Effector memory CD4-positive, alpha-beta T cell (primary cell): Measurements from ENCODE around the gene LTF.
"Not testable (repeated sequence)": the region's sequence is repeated elsewhere in the genome, so short reads cannot be mapped to it uniquely, and the experiment has no call there.

ENCODE experiments used
- DNase-seq, 3 donors: peaks; one replicate each; pipeline ENCODE4 v3.0.0-alpha.2; 2020
- H3K27ac ChIP-seq: 2 replicates; pipeline ENCODE4 v1.7.0; 2013; ENCODE audit warnings: mild to moderate bottlenecking, low read length, moderate library complexity; ENCODE audit not compliant: insufficient read depth, poor library complexity, severe bottlenecking
- H3K27me3 ChIP-seq: replicated peaks from 2 replicates; pipeline ENCODE4 v1.7.0; 2013; ENCODE audit warnings: mild to moderate bottlenecking, low read length; ENCODE audit not compliant: insufficient read depth, control insufficient read depth, poor library complexity, severe bottlenecking
- H3K36me3 ChIP-seq: 2 replicates; pipeline ENCODE4 v1.7.0; 2013; ENCODE audit warnings: mild to moderate bottlenecking, low read length, moderate library complexity; ENCODE audit not compliant: control insufficient read depth, insufficient read depth
- H3K4me1 ChIP-seq: 2 replicates; pipeline ENCODE4 v1.7.0; 2013; ENCODE audit warnings: low read length, mild to moderate bottlenecking; ENCODE audit not compliant: control insufficient read depth, insufficient read depth, poor library complexity, severe bottlenecking
- H3K4me3 ChIP-seq: 2 replicates; pipeline ENCODE4 v1.7.0; 2013; ENCODE audit warnings: low read length, low read depth, mild to moderate bottlenecking; ENCODE audit not compliant: insufficient read depth, poor library complexity, severe bottlenecking
- H3K9me3 ChIP-seq: 2 replicates; pipeline ENCODE4 v1.7.0; 2013; ENCODE audit warnings: mild to moderate bottlenecking, low read length, moderate library complexity; ENCODE audit not compliant: control insufficient read depth

Gene LTF

GRCh38 chr3:46442576-46443530 is 21.9 kb downstream of the LTF start:
- peaks cover 6% of the 10 kb centered on the region for H3K4me1 ChIP-seq
- H3K36me3 ChIP-seq, result no peaks in the 10 kb centered on the region
- H3K27ac ChIP-seq, result no peak overlapping the region
- no peaks in the 10 kb centered on the region for H3K27me3 ChIP-seq
- DNase-seq, result no peak
- no peak overlapping the region for H3K4me3 ChIP-seq
- no peaks in the 10 kb centered on the region for H3K9me3 ChIP-seq

GRCh38 chr3:46440531-46441294 is 24.0 kb downstream of the LTF start:
- no peaks in the 10 kb centered on the region for H3K9me3 ChIP-seq
- H3K4me3 ChIP-seq, result no peak overlapping the region
- H3K27me3 ChIP-seq, result no peaks in the 10 kb centered on the region
- no peaks in the 10 kb centered on the region for H3K36me3 ChIP-seq
- no peak overlapping the region for H3K27ac ChIP-seq
- peaks cover 6% of the 10 kb centered on the region for H3K4me1 ChIP-seq
- DNase-seq, result peak in 1 of 3 donors; percentile 7

- H3K36me3 ChIP-seq, result no peaks in the 10 kb centered on the region
- no peak overlapping the region for H3K27ac ChIP-seq
- H3K4me3 ChIP-seq, result no peak overlapping the region
- no peaks in the 10 kb centered on the region for H3K27me3 ChIP-seq
- H3K9me3 ChIP-seq, result no peaks in the 10 kb centered on the region
- peaks cover 6% of the 10 kb centered on the region for H3K4me1 ChIP-seq
- no peak for DNase-seq
Measured at GRCh38 chr3:46438831-46439230, 25.9 kb downstream of the LTF start.

GRCh38 chr3:46435081-46435726 is 29.5 kb downstream of the LTF start:
- no peak overlapping the region for H3K4me3 ChIP-seq
- H3K27ac ChIP-seq, result no peak overlapping the region
- no peak for DNase-seq
- H3K36me3 ChIP-seq, result no peaks in the 10 kb centered on the region
- H3K9me3 ChIP-seq, result no peaks in the 10 kb centered on the region
- H3K27me3 ChIP-seq, result no peaks in the 10 kb centered on the region
- no peaks in the 10 kb centered on the region for H3K4me1 ChIP-seq

- Histone ChIP-seq H3K27ac (no peak overlapping the region), H3K4me3 (no peak overlapping the region), H3K4me1 (no peaks in the 10 kb centered on the region), H3K27me3 (no peaks in the 10 kb centered on the region), H3K36me3 (no peaks in the 10 kb centered on the region), H3K9me3 (no peaks in the 10 kb centered on the region)
- no peak for DNase-seq
Measured at GRCh38 chr3:46433841-46434240, 30.9 kb downstream of the LTF start.

- not testable (repeated sequence) for H3K27ac ChIP-seq, H3K36me3 ChIP-seq, H3K9me3 ChIP-seq, H3K4me3 ChIP-seq, DNase-seq, H3K27me3 ChIP-seq, H3K4me1 ChIP-seq
Measured at GRCh38 chr3:46433118-46433517, 31.6 kb downstream of the LTF start.

GRCh38 chr3:46431905-46432304 is 32.8 kb downstream of the LTF start:
- not testable (repeated sequence) for H3K27me3 ChIP-seq, H3K4me1 ChIP-seq, DNase-seq, H3K27ac ChIP-seq, H3K36me3 ChIP-seq, H3K9me3 ChIP-seq, H3K4me3 ChIP-seq

- H3K36me3 ChIP-seq, H3K27ac ChIP-seq, DNase-seq: not testable (repeated sequence)
Measured at GRCh38 chr3:46430879-46431278, 33.8 kb downstream of the LTF start.

GRCh38 chr3:46429671-46430070 is 35.0 kb downstream of the LTF start:
- Histone ChIP-seq H3K4me1 (no peaks in the 10 kb centered on the region), H3K27ac (no peak overlapping the region), H3K4me3 (no peak overlapping the region), H3K36me3 (no peaks in the 10 kb centered on the region), H3K9me3 (no peaks in the 10 kb centered on the region), H3K27me3 (no peaks in the 10 kb centered on the region)
- no peak for DNase-seq

More at GRCh38 chr3:46430879-46431278, 33.8 kb downstream of the LTF start:
- H3K27me3 ChIP-seq, H3K4me1 ChIP-seq, H3K4me3 ChIP-seq, H3K9me3 ChIP-seq: not testable (repeated sequence)
